ENCODE measurements around the gene MTM1. TPM values are rescaled to one million over a fixed set of nuclear protein-coding genes. Genes with fewer than 3 reads are reported as not detected.

Gene MTM1
- total and polyA plus RNA-seq, 2 experiments from 2014 or later, result 3.2 to 8.7 TPM

DNA sequence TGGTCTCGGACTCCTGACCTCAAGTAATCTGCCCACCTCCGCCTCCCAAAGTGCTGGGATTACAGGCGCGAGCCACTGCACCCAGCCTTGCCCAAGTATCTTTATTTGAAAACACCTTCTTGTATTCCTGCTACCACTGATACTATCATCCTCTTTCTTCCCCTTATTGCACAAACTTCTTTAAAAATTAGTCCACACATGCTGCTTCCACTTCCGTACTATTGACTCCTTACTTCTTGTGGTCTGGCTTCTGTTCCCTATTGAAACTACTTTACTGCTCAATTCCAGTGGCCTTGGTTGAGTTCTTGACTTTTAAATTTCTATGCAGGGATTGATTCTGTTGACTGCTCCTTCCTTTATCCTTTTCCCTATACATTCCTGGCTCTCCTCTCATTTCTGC is 38.8 kb downstream of the MTM1 start:
- H3K79me2 ChIP-seq (replicated peaks; ENCODE audit: insufficient read depth), result no peaks in the 10 kb centered on the region
- Mint-ChIP-seq H3K4me1 (no peaks in the 10 kb centered on the region; the same call in 1 of the 3 replicates), H3K4me3 (no peak overlapping the region), H3K9me3 (no peaks in the 10 kb centered on the region; the same call in 2 of the 3 replicates), H3K27ac (no peak overlapping the region), H3K36me3 (ENCODE audit: low read depth) (peaks cover 2% of the 10 kb centered on the region; the same call in 1 of the 3 replicates), H3K27me3 (ENCODE audit: insufficient read depth, low read depth, poor library complexity) (peaks cover 3% of the 10 kb centered on the region)
- H3K4me3 ChIP-seq, result no peak overlapping the region
- no peaks in the 10 kb centered on the region for H3K9me2 ChIP-seq (ENCODE audit: insufficient read depth)
- no peaks in the 10 kb centered on the region for H3F3A ChIP-seq (replicated peaks; ENCODE audit: low read depth)
- DNase-seq (ENCODE audit: low spot score) (no peak), ATAC-seq (no peak)
- H3K27me3 ChIP-seq (ENCODE audit: insufficient read depth), result no peaks in the 10 kb centered on the region
- TF ChIP-seq JUNB (IDR thresholded peaks at IDR 0.05; ENCODE audit: unreplicated experiment), result no peak
- no peak for TF ChIP-seq EZH2phosphoT487 (IDR thresholded peaks at IDR 0.05; ENCODE audit: unreplicated experiment)
- no peaks in the 10 kb centered on the region for H3K4me1 ChIP-seq (ENCODE audit: insufficient read depth)
- no peaks in the 10 kb centered on the region for H4K20me1 ChIP-seq (replicated peaks; ENCODE audit: insufficient read depth)
- H3K36me3 ChIP-seq (ENCODE audit: insufficient read depth), result no peaks in the 10 kb centered on the region
- no peak overlapping the region for H3K4me2 ChIP-seq
- no peak overlapping the region for H3K27ac ChIP-seq (ENCODE audit: low read depth)
- H2AFZ ChIP-seq, result no peak overlapping the region

DNA sequence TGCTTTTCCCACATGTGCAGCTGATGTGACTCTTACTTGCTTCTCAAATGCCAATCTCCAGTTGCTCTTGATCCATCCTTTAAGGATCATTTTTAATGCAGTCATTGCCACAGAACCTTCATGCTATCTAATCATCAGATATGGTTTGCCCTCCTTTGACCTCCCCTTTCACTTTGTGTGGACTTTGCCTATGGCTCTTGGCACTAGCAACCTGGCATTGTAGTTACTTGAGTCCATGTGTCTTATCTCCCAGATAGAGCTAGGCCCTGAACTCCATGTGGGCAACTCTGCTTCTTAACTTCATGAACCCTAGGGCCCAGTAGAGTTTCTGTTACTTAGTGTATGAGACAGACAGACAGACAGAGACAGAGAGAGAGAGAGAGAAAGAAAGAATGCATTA is 41.6 kb downstream of the MTM1 start:
- ATAC-seq, result no peak
- no peaks in the 10 kb centered on the region; the same call in 2 of the 3 replicates for H3K9me3 Mint-ChIP-seq
- H3K4me1 Mint-ChIP-seq, result no peaks in the 10 kb centered on the region

DNA sequence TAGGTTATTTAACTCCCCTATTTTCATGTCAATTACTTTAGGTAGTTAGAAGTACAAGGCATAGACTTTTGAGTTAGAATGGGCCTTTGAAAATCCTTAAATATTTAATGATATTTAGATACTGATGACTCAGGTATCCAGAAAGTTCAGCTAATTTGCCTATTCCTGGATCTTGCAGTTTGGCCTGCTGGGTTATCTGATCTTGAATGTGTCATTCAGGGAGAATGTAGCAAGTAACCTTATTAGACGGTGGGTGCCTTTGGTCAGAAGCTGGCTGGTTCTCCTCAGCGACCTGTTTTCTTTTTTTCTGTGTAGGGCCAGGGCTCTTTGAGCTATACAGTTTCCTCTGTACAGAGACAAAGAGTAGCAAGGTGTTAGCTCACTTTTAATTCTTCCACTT is 42.0 kb downstream of the MTM1 start:
- Histone ChIP-seq H2AFZ (no peak overlapping the region), H4K20me1 (replicated peaks; ENCODE audit: insufficient read depth) (no peaks in the 10 kb centered on the region), H3K36me3 (ENCODE audit: insufficient read depth) (no peaks in the 10 kb centered on the region), H3F3A (replicated peaks; ENCODE audit: low read depth) (no peaks in the 10 kb centered on the region), H3K27ac (ENCODE audit: low read depth) (no peak overlapping the region), H3K79me2 (replicated peaks; ENCODE audit: insufficient read depth) (no peaks in the 10 kb centered on the region), H3K27me3 (ENCODE audit: insufficient read depth) (no peaks in the 10 kb centered on the region), H3K4me2 (no peak overlapping the region), H3K9me2 (ENCODE audit: insufficient read depth) (no peaks in the 10 kb centered on the region), H3K4me3 (no peak overlapping the region), H3K4me1 (ENCODE audit: insufficient read depth) (no peaks in the 10 kb centered on the region)
- Mint-ChIP-seq H3K27me3 (ENCODE audit: insufficient read depth, low read depth, poor library complexity) (no peaks in the 10 kb centered on the region), H3K4me3 (no peak overlapping the region), H3K9me3 (no peaks in the 10 kb centered on the region; the same call in 2 of the 3 replicates), H3K27ac (no peak overlapping the region), H3K36me3 (ENCODE audit: low read depth) (peaks cover 2% of the 10 kb centered on the region; the same call in 1 of the 3 replicates), H3K4me1 (no peaks in the 10 kb centered on the region)
- DNase-seq (ENCODE audit: low spot score) (no peak), ATAC-seq (no peak)
- TF ChIP-seq STAT1 (IDR thresholded peaks at IDR 0.05; ENCODE audit: unreplicated experiment), result no peak
- TF ChIP-seq NANOG (IDR thresholded peaks at IDR 0.05; ENCODE audit: borderline replicate concordance), result no peak
- no peak for TF ChIP-seq CREB1 (CRISPR knock-in tag; IDR thresholded peaks at IDR 0.05; ENCODE audit: low read depth)
- TF ChIP-seq, protein P1, sequence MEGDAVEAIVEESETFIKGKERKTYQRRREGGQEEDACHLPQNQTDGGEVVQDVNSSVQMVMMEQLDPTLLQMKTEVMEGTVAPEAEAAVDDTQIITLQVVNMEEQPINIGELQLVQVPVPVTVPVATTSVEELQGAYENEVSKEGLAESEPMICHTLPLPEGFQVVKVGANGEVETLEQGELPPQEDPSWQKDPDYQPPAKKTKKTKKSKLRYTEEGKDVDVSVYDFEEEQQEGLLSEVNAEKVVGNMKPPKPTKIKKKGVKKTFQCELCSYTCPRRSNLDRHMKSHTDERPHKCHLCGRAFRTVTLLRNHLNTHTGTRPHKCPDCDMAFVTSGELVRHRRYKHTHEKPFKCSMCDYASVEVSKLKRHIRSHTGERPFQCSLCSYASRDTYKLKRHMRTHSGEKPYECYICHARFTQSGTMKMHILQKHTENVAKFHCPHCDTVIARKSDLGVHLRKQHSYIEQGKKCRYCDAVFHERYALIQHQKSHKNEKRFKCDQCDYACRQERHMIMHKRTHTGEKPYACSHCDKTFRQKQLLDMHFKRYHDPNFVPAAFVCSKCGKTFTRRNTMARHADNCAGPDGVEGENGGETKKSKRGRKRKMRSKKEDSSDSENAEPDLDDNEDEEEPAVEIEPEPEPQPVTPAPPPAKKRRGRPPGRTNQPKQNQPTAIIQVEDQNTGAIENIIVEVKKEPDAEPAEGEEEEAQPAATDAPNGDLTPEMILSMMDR (conservative IDR thresholded peaks at IDR 0.05; ENCODE audit: low read depth in 2 of 2), result no peak

More for the DNA sequence above, 41.6 kb downstream of the MTM1 start:
- Histone ChIP-seq H3K79me2 (replicated peaks; ENCODE audit: insufficient read depth) (no peaks in the 10 kb centered on the region), H3K27ac (ENCODE audit: low read depth) (no peak overlapping the region), H3K4me3 (no peak overlapping the region), H2AFZ (no peak overlapping the region), H3F3A (replicated peaks; ENCODE audit: low read depth) (no peaks in the 10 kb centered on the region), H3K9me2 (ENCODE audit: insufficient read depth) (no peaks in the 10 kb centered on the region), H3K36me3 (ENCODE audit: insufficient read depth) (no peaks in the 10 kb centered on the region), H4K20me1 (replicated peaks; ENCODE audit: insufficient read depth) (no peaks in the 10 kb centered on the region), H3K27me3 (ENCODE audit: insufficient read depth) (no peaks in the 10 kb centered on the region), H3K4me2 (no peak overlapping the region), H3K4me1 (ENCODE audit: insufficient read depth) (no peaks in the 10 kb centered on the region)
- Mint-ChIP-seq H3K27ac (no peak overlapping the region), H3K36me3 (ENCODE audit: low read depth) (peaks cover 2% of the 10 kb centered on the region; the same call in 1 of the 3 replicates), H3K27me3 (ENCODE audit: insufficient read depth, low read depth, poor library complexity) (no peaks in the 10 kb centered on the region), H3K4me3 (no peak overlapping the region)
- DNase-seq (ENCODE audit: low spot score), result no peak
- TF ChIP-seq, protein P1 (conservative IDR thresholded peaks at IDR 0.05; ENCODE audit: low read depth in 2 of 2), result no peak
- TF ChIP-seq EZH2 (IDR thresholded peaks at IDR 0.05; ENCODE audit: low read depth, unreplicated experiment) (no peak), CREB1 (CRISPR knock-in tag; IDR thresholded peaks at IDR 0.05; ENCODE audit: low read depth) (no peak)
